ENCODE results near the gene SLC12A7. TPM values are rescaled to one million over a fixed set of nuclear protein-coding genes. Genes with fewer than 3 reads are reported as not detected.
"Not testable (repeated sequence)": the region's sequence is repeated elsewhere in the genome, so short reads cannot be mapped to it uniquely, and the experiment has no call there.

Gene SLC12A7
- total RNA-seq, 1 donor from 2014 or later = 42.2 TPM

DNA sequence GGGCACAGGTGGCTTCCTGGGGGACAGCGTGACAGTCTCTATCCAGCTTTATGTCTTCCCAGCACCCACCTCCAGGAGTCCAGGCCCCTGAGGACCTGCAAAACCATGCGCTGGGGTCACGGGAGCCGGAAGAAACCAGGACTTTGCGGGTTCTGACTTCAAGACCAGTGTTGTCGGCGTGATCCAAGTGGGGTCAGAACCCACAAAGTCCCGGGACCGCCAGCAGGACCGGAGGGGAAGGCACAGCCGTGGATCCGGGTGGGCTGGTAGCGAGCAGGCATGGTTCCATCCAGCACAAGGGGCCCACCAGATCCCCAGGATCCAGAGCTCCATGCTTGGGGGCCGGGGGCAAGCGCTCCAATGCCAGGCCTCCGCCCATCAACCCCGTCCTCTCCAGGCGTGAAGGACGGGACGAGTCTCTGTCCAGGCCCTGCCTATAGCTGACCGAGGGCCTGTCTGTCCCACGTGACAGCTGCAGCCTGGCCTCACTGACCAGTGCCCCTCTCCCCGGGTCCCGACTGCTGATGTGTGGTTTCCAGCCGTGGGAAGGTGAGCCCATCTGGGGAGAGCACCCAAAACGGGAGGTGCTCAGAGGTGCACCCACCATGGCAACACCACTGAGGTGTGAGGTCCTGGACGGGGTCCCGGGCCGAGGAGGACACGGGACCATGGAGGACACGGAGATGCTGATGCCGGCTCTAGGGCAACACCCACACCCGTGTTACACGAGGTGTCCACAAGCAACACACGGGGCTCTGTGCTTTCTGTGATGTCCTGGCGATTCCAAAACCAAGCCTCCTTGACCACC is 48.9 kb downstream of the SLC12A7 start:
- DNase-seq (ENCODE audit: low read depth) = no peak

DNA sequence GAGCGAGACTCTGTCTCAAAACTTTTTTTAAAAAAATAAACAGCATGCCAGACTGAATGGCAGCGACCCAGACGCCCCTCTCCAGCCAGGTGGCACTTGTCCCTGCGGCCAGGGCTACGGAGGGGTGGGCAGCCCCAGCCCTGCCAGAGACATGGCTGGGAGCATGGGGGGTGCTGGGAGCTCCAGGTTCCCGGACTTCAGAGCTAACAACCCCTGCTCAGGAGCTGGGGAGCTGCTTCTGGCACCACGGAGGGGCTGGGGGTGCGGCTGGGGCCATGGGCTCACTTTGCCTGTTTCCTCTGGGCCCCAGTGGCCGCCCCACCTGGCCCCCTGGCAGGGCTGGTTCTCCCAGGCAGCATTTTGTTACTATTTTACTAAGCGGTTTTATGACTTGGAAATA is 49.9 kb downstream of the SLC12A7 start:
- DNase-seq (ENCODE audit: low read depth) = no peak

DNA sequence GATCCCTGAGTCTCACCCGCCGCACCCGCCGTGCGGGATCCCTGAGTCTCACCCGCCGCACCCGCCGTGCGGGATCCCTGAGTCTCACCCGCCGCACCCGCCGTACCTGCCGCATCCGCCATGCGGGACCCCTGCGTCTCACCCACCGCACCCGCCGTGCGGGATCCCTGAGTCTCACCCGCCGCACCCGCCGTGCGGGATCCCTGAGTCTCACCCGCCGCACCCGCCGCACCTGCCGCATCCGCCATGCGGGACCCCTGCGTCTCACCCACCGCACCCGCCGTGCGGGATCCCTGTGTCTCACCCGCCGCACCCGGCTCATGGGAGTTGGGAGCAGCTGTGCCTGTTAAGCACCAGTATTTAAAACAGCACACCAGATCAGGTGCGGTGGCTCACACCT is 50.6 kb downstream of the SLC12A7 start:
- DNase-seq (ENCODE audit: low read depth) = not testable (repeated sequence)

DNA sequence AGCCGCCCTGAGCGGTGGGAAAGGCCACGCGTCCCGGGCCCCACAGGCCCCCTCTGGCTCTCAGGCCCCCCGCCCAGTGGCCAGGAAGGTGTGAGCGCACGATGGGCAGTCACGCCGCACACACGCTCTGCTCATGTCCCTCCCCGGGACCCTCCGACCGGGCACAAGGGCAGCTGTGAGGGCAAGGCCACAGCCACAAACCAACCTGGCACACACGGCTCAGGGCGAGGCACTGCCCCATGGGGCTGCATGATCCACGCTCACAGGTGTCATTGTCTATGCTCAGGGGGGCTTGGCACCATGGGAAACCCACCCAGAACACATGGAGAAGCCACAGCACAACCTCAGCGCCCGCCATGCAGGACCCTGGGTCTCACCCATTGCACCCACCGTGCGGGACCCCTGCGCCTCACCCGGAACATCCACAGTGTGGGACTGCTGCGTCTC is 51.3 kb downstream of the SLC12A7 start:
- DNase-seq (ENCODE audit: low read depth) = no peak

DNA sequence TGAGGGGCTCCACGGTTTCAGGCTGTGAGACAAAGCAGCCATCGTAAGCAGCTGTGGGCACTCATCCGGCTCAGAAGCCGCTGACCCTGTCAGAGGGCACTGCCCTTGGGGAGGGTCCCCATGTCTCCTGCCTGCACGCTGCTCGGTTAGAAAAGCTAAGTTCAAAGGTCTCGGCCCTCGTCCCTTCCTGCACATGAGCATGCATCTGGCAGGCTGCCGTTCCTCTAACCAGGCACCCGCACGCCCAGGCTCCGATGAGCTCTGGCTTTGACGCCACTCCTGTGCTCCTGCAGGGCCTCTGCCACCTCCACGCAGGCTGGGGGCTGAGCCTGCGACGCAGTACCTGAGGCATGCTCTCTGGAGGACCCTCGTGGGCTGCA is 52.0 kb downstream of the SLC12A7 start:
- no peak for DNase-seq (ENCODE audit: low read depth)

DNA sequence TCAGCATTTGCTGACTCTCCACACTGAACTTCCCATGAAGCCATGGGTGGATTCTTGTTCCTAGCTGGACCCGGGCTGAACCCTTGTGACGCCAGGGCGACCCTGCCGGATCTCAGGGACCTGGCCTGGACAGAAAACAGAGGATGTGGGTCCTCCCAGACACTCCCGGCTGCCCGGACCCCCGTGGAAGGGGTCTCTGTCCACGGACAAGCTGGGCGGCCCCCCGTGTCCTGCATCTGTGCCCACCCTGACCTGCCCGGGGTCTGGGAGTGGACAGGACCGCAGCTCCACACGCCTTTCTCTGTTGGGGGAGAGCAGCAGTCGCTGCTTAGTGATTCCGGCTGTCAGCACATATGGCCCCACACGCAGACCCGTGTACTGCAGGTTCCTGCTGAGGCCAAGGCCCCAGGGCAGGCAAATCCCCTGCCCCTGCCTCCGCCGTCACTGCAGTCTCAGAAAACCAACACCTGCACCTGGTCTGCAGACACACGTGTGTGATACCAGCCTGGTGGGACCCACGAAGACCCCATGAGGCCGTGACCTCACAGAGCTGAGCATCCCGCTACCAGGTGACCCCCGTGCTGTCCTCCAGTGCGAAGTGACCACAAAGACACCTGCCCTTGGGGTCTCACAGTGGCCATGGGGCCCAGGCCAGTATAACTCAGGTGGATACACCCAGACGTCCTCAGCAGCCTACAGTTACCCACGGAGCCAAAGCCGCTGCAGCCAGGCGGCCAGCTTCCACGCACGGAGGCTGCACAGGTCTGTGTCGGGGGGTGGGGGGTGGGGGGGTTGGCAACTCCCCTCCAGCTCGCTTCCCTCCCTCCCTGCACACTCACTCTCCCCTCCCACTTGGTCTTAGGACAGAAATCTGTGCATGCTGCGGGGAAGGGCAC is 52.6 kb downstream of the SLC12A7 start:
- no peak for DNase-seq (ENCODE audit: low read depth)

DNA sequence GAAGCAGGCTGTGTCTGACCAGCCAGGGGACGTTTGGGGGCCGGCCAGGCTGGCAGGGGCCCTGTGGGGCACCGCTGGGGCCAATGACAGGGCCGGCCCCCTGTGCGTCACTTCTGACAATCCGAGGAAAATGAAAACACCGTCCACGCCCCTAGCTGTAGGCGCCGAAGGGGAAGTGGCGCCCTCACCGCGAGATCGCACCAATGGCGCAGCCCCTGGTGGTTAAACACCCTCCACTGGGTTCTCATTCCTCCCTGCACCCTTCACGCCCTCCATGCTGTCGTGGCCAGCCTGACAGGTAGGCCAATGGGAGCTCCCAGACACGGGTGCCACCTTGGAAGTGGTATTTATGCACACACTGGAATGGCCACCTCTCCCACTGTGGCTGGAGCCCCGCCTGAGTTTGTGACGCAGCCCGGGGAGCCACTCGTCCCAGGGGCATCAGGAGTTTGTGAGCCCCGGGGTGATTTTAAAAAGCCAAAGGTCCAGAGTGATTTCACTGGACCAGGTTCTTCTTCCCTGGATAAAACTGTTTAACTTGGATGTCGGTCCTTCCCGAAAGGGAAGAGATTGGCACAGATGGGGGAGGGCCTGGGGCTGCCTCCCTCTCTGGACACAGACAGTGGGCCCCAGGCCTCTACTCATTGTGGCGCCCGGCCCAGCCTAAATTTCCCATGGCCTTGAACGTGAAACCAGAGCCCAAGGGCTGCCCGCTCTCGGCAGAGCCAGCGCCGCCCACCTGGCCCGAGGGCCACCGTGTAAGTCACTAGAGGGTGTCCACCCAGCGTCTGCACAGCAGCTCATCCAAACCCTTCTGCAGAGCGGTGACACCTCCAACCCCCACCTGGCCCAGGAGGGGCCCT is 53.5 kb downstream of the SLC12A7 start:
- DNase-seq (ENCODE audit: low read depth) = no peak

DNA sequence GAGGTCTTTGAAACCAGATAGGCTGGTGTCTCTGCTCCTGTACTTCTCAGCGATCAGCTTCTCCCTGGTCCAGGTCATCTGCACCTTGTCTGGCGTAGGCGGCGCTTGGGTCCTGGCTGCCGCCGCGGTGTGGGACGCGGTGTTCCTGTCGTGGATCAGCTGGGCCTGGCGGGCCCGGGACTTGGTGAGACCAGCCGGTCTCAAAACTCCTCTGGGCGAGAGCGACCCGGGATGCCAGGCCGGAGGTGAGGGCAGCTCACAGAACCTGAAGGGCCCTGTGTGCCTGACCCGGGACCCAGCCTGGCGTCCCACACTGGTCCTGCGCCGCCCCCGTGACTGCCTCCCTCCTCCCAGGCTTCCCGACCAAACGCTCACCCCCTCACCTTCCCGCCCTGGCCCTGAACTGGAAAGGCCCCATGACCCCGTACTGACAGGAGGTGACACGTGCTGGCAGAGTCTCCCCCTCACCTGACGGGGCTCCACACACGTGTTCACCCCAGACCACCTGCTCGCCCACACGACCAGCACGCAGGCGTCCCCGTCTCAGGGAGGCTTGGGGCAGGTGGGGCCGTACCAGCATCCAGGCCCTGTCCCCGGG is 54.3 kb downstream of the SLC12A7 start:
- no peak for DNase-seq (ENCODE audit: low read depth)

DNA sequence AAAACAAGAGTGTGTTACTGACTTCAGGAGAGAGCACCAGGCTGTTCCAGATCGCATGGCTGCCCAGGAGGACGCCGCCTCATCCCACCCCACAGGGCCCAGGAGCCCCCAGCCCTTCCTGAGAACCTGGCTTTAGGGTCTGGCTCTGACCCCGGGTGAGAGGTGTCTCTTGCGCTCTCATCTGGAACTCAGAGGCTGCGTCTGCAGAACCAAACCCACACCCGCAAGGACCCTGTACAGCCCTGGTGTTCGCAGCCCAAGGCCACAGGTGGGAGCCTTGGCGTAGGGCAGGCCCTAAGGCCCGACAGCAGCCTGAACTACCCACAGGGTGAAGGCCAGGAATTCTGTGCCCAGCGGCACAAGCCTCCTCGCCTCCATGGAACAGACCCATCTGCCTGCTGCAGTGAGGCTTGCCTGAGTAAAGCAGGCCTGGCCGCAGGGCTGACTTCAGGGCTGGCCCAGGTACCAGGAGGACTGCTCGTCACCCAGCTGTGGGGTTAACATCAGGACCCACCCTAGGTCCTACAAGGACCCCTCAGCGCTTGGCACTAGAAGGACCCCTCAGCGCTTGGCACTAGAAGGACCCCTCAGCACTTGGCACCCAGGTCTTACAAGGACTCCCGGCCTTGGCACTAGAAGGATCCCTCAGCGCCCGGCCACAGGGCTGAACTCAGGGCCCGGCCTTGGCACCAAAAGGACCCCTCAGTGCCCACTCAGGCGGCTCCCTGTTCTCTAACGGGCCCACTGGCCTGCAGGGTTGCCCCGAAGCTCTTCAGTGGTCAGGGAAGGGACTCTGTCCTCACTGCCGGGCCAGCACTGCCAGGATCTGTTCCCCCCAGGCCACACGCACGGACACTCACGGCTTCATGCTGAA is 55.0 kb downstream of the SLC12A7 start:
- no peak for DNase-seq (ENCODE audit: low read depth)

DNA sequence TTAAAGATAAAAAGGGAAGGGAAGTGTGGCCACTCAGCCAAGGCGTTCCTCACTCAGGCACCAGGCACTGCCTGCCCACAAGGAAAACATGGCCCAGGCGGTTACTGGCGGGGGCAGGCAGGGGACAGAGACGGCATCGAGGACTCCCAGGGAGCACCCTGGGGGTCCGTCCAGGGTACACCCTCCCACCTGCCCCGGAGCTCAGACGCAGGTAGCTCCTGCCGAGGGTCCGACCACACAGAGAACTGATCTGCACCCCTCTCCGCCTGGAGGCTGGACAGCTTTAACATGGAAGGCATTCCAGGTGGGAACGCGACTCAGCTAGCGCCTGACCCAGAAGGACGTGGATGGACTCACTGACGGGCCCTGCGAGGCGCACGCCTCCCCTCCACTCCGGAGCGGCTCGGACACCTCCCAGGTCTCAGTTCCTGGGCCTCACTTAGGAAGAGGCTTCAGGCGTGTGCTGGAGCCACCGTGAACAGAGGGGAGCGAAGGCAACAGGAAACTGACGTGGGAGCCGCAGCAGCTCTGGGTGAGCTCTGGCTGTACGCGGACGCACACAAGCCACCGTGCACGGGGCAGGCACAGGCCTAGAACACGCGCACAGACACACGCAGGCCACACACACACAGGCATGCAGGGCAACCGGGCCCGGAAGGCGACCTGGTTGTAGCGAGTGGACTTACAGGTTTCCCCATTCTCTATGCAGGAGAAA is 55.8 kb downstream of the SLC12A7 start:
- DNase-seq (ENCODE audit: low read depth) = no peak

DNA sequence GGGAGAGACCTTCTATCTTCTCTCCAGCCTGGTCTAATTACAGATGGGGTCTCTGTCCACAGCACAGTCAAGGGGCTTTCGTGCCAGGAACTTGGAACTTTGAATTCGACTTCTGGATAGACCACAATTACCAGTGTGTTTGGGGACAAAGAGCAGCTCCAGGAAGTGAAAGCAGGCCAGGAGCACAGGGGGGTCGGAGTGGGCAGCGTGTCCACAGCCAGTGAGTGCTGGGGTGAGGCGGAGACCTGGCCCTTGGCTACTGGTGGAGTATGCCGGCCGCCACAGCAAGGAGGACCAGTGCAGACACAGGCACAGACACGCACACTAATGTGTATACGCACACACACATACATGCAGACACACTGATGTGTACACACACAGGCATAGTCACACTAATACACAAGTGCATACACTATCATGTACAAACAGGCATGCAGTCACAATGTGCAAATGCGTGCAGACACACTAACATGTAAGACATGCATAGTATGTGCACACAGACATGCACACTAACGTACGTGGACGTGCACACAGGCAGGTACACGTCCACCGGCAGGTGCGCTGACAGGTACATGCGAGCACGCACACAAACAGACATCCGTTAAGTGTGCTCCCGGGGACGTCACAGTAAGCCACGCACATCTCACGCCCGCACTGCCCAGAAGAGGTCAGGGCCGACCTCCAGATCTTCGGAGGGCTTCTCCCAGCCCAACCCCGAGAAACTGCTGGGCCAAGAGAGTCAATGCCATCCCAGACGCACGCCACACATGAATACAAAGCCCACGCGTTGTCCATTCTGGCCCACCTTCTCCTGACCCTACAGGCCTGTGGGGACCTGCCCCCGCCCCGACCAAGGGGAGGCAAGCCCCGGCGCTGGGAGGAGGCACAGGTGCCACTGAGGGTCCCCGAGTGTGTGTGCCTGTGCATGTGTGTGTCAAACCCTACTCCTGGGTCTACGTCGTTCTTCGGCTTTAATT is 56.8 kb downstream of the SLC12A7 start:
- no peak for DNase-seq (ENCODE audit: low read depth)

DNA sequence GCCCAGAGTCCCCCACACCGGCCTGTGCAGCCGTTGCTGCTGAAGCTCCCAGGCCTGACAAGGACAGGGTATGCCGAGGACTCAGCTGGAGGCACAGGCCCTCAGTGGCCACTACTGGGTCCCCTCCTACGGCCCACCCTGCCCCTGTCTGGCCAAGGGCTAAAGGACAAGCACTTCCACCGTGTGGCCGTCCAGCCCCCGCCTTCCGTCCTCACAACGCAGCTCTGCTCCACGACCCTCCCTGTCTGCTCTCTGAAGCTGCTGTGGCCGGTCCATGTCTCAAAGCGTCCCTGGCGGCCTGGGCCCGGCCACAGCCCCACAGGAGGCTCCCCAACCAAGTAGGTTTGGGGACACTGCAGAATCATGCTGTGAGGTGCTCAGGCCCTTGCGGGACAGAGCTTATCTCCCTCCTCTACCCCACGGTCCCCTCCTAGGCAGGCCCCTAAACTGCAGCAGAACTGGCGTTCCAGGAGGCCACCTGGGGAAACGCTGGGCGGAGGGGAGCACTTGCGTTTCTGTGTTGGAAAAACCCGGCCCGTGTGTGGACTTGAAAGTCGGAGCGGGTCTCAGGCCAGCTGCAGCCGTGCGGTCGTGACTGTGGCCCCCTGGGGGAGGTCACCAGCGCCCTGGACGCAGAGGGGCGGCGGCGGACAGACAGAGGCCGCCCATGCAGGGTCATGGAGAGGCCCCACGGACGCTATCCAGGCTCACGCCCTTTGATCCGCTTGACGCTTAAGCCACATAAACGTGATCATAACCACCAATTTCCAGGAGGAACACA is 57.7 kb downstream of the SLC12A7 start:
- no peak for DNase-seq (ENCODE audit: low read depth)

DNA sequence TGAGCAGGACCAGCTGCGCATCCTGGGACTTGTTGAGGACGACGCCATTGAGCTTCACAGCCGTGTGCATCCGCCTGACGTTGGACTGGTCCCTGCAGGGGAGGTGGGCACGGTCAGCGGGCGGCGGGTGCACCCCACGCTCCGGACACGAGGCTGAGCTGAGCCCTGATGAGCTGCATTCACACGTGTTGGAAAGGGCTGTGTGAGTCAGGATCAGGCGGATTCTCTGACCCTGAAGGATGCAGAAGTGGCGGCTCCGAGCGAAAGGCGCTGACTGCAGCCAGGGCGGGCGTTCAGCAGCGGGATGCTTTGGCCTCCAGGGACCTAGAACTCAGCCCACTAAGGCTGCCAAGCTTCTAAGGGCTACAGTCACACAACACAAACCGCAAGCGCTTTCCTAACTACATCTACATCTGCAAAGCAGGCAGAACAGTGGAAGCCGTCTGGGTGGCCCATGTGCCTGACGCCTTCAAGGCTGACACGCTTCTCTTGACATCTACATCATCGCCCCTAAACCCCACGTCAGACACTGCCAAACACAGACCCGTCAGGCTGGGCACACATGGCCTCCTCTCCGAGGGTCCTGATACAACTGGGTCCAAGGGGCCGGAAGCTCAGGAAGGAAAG is 58.4 kb downstream of the SLC12A7 start:
- no peak for DNase-seq (ENCODE audit: low read depth)

DNA sequence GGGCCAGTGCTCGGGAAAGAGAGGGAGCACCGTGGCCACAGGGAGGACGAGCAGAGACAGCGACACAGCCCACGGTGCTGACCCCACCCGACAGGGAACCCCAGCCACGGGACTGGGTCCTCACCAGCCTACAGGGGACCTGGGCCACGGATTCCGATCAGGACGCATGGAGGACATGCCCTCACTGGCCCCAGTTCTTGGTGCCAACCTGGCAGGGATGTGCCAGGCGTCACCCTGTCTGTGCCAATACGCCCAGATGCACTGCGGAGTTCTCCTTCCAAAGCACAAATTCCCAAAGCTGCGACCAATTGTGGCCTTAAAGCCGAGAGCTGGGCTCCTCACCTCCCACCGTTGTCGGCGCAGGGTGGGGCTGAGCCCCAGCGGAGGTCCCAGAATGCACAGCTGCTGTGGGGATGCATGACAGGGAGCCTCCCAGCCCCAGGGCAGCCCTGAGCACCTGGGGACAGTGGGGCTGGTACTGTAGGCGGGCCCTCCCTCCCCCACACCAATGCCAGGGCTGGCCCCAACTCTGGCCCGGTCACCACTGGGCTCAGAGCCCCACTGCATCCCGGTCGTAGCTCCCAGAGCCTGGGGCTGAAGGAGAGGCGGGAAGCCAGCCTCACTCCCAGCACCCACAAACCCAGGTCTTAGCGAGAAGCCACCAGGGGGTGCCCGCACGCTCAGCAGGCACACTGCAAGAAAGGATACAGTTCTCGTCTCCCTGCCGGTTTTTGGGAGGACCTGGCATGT is 59.0 kb downstream of the SLC12A7 start:
- DNase-seq (ENCODE audit: low read depth) = no peak

DNA sequence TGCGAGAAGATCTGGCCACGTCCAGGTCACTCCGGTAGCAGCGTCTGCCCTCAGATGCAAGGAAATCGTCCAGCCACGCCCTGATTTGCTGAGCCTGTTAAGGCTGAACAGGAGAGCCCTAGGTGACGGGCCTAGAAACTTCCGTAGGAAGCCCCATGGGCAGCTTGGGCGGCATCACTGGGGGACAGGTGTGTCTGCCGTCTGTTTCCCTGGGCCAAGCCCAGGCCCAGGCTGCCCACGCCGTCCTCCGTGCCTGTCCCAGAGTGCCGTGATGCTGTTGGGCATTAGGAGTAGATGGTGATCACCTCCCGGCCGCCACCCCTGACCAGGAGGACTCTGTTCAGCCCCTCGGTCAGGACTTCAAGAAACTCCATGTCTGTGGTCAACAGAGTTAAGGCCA is 59.8 kb downstream of the SLC12A7 start:
- DNase-seq (ENCODE audit: low read depth) = no peak

DNA sequence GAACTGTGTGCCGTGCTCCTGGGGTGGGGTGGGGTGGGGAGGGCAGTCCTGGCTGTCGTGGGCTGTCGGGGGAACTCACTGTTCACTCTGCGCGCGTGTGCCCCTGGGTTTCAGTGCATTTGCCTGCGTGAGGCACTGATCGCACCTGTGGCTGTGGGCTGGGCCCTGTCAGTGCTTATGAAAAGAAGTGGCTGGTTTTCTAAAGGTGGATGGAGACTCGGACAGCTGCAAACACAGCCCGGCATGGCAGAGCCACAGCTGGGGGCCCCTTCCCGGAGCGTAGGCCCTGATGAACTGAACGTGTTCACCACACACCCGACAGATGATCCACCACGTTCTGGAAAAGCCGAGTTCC is 60.5 kb downstream of the SLC12A7 start:
- DNase-seq (ENCODE audit: low read depth) = no peak

Measured in renal cortical epithelial cell (primary cell).